HCT116 (cell line): ENCODE results near the gene SLC41A1. TPM values are rescaled to one million over a fixed set of nuclear protein-coding genes. Genes with fewer than 3 reads are reported as not detected.

Experiments used
- ATAC-seq: fragments of 200-7000 bp; cut with Tn5 transposase; 2 replicates; pipeline ENCODE4 v1.9.1; 2020; ENCODE audit warnings: mild to moderate bottlenecking, moderate library complexity
- BruUV-seq: library from RNA; stranded (reverse); fragments of 400-500 nt; replicated peaks from 2 replicates; lab custom pipeline; 2021; lab: Mats Ljungman, UMichigan
- CTCF ChIA-PET: fragments of 300-600 bp; sonication (Branson Sonifier 250); formaldehyde crosslinking; loops from one replicate; lab custom pipeline; 2021; ENCODE audit warnings: antibody characterized with exemption; lab: Charles Lee
- POLR2A ChIA-PET: fragments of 300-600, 350-600 bp; sonication (Branson Sonifier 250); formaldehyde crosslinking; loops from one replicate; lab custom pipeline; 2021; ENCODE audit warnings: antibody characterized with exemption; lab: Charles Lee
- RAD21 ChIA-PET, 2 experiments: fragments of 300-600 bp; sonication (Branson Sonifier 250); formaldehyde crosslinking; loops; one replicate each; lab custom pipeline; 2023; ENCODE audit warnings: low total read pairs in 2 of 2; ENCODE audit not compliant: uncharacterized antibody in 2 of 2, unreplicated experiment in 2 of 2, low non-redundant PET in 1 of 2; lab: Charles Lee
- DNase-seq: peaks from one replicate; pipeline ENCODE4 v3.0.0-alpha.2; 2010; ENCODE audit warnings: low read depth, low spot score
- H2AFZ ChIP-seq: fragments of 200-600 bp; shearing (Covaris generic), sonication (generic); 2 replicates; pipeline ENCODE4 v1.6.1; 2017; ENCODE audit warnings: low read depth, mixed run types, mixed read lengths, antibody characterized with exemption, low read length; ENCODE audit not compliant: poor library complexity, severe bottlenecking
- H3K27ac ChIP-seq: 2 replicates; pipeline ENCODE4 v1.5.1; 2012; ENCODE audit warnings: low read depth, low read length
- H3K27me3 ChIP-seq: fragments of 200-600 bp; sonication (generic); 2 replicates; pipeline ENCODE4 v1.6.1; 2016; ENCODE audit warnings: mixed run types, low read length, mixed read lengths; ENCODE audit not compliant: insufficient read depth
- H3K36me3 ChIP-seq, 2 experiments: fragments of 200-500 bp in 1 of 2; fragments of 200-600 bp in 1 of 2; sonication (Bioruptor generic) in 1 of 2; sonication (generic) in 1 of 2; 2 replicates each; pipeline versions ENCODE4 v1.5.1 to v1.6.1; 2014 to 2016; ENCODE audit warnings: low read length in 2 of 2, inconsistent platforms in 1 of 2, mixed read lengths in 1 of 2, mixed run types in 1 of 2; ENCODE audit not compliant: insufficient read depth in 2 of 2, control insufficient read depth in 1 of 2
- H3K4me1 ChIP-seq, 2 experiments: fragments of 200-600 bp in 1 of 2; sonication (generic) in 1 of 2; 2 replicates each; pipeline versions ENCODE4 v1.5.1 to v1.6.1; 2012 to 2017; ENCODE audit warnings: low read length in 2 of 2, inconsistent platforms in 1 of 2, mild to moderate bottlenecking in 1 of 2, mixed read lengths in 1 of 2, mixed run types in 1 of 2, moderate library complexity in 1 of 2; ENCODE audit not compliant: insufficient read depth in 2 of 2, control insufficient read depth in 1 of 2
- H3K4me2 ChIP-seq: fragments of 200-600 bp; sonication (generic); 2 replicates; pipeline ENCODE4 v1.6.1; 2017; ENCODE audit warnings: mixed run types, low read length, mixed read lengths
- H3K4me3 ChIP-seq, 2 experiments: fragments of 200-600 bp in 1 of 2; sonication (generic) in 1 of 2; replicated peaks in 1 of 2; 2 replicates each; pipeline ENCODE4 v1.5.1; 2011 to 2016; ENCODE audit warnings: low read length in 2 of 2, control low read depth in 1 of 2, low read depth in 1 of 2, mild to moderate bottlenecking in 1 of 2, mixed read lengths in 1 of 2, mixed run types in 1 of 2
- H3K79me2 ChIP-seq: fragments of 200-600 bp; sonication (generic); 2 replicates; pipeline ENCODE4 v1.6.1; 2017; ENCODE audit warnings: mild to moderate bottlenecking, mixed run types, low read length, moderate library complexity, mixed read lengths; ENCODE audit not compliant: insufficient read depth
- H3K9ac ChIP-seq: fragments of 200-600 bp; sonication (generic); 2 replicates; pipeline ENCODE4 v1.6.1; 2016; ENCODE audit warnings: low read length, mixed read lengths
- H3K9me2 ChIP-seq: fragments of 200-600 bp; sonication (generic), shearing (Covaris generic); 2 replicates; pipeline ENCODE4 v1.6.1; 2017; ENCODE audit warnings: mixed run types, mild to moderate bottlenecking, moderate library complexity; ENCODE audit not compliant: insufficient read depth
- H3K9me3 ChIP-seq, 2 experiments: fragments of 200-500 bp in 1 of 2; fragments of 200-600 bp in 1 of 2; sonication (Bioruptor generic) in 1 of 2; sonication (generic) in 1 of 2; 2 replicates each; pipeline ENCODE4 v1.6.1; 2014 to 2017; ENCODE audit warnings: low read length in 2 of 2, mixed read lengths in 2 of 2, inconsistent platforms in 1 of 2, low read depth in 1 of 2, mild to moderate bottlenecking in 1 of 2, mixed run types in 1 of 2, moderate library complexity in 1 of 2; ENCODE audit not compliant: control insufficient read depth in 1 of 2, insufficient read depth in 1 of 2
- H4K20me1 ChIP-seq: fragments of 200-600 bp; sonication (generic), shearing (Covaris generic); 2 replicates; pipeline ENCODE4 v1.6.1; 2017; ENCODE audit warnings: mixed run types, mild to moderate bottlenecking, moderate library complexity; ENCODE audit not compliant: insufficient read depth
- CBX3 ChIP-seq: IDR thresholded peaks from 2 replicates; pipeline ENCODE4 v1.6.1; 2012; ENCODE audit warnings: low read depth
- CEBPB ChIP-seq: IDR thresholded peaks from 2 replicates; pipeline ENCODE4 v1.6.1; 2012; ENCODE audit warnings: low read depth
- CTCF ChIP-seq, 3 experiments: fragments of 200-600 bp in 1 of 3; sonication (generic) in 1 of 3; IDR thresholded peaks in 2 of 3; conservative IDR thresholded peaks in 1 of 3; 2 replicates each; pipeline ENCODE4 v1.5.1; 2012 to 2017; ENCODE audit warnings: low read depth in 2 of 3, low read length in 2 of 3, antibody characterized with exemption in 1 of 3, borderline replicate concordance in 1 of 3, control low read depth in 1 of 3, mild to moderate bottlenecking in 1 of 3, mixed read lengths in 1 of 3, mixed run types in 1 of 3, moderate library complexity in 1 of 3; ENCODE audit not compliant: insufficient read depth in 1 of 3
- EGR1 ChIP-seq: IDR thresholded peaks from 2 replicates; pipeline ENCODE4 v1.6.1; 2012; ENCODE audit warnings: low read depth
- EZH2 ChIP-seq: fragments of 200-600 bp; sonication (generic); IDR thresholded peaks from 2 replicates; pipeline ENCODE4 v1.6.1; 2017; ENCODE audit warnings: antibody characterized with exemption, mixed run types
- FOSL1 ChIP-seq: IDR thresholded peaks from 2 replicates; pipeline ENCODE4 v1.6.1; 2012; ENCODE audit warnings: low read depth
- MAX ChIP-seq: IDR thresholded peaks from 2 replicates; pipeline ENCODE4 v1.6.1; 2012
- SP1 ChIP-seq: IDR thresholded peaks from 2 replicates; pipeline ENCODE4 v1.6.1; 2012; ENCODE audit warnings: low read depth
- TCF7L2 ChIP-seq: IDR thresholded peaks from 2 replicates; pipeline ENCODE4 v1.7.0; 2011; ENCODE audit warnings: borderline replicate concordance, inconsistent platforms; ENCODE audit not compliant: insufficient read depth, insufficient read length; ENCODE audit errors: extremely low read depth
- YY1 ChIP-seq: IDR thresholded peaks from 2 replicates; pipeline ENCODE4 v1.6.1; 2011; ENCODE audit warnings: low read length, low read depth, moderate library complexity, mild to moderate bottlenecking; ENCODE audit not compliant: insufficient replicate concordance; ENCODE audit errors: extremely low read depth
- ZNF274 ChIP-seq: fragments of 200-500 bp; sonication (Bioruptor generic); IDR thresholded peaks from 2 replicates; pipeline ENCODE4 v1.6.1; 2014; ENCODE audit warnings: mild to moderate bottlenecking, low read depth, low read length, inconsistent platforms
- intact Hi-C: fragments of 100-400 bp; cut with micrococcal nuclease; formaldehyde crosslinking; loops from 2 replicates; pipeline ENCODE4 v1.10.0; 2022
- total RNA-seq: library from RNA; stranded (reverse); gene quantifications from one replicate; pipeline ENCODE4 v1.2.1, GENCODE V29; 2021; ENCODE audit not compliant: unreplicated experiment

Gene SLC41A1
- total RNA-seq, 1 experiment from 2014 or later = 35.9 TPM

GRCh38 chr1:205852969-205853368 lies 40.0 kb upstream of the SLC41A1 start (continued):
- no peak for TF ChIP-seq EZH2
- no peak for TF ChIP-seq SP1
- no peak for TF ChIP-seq EGR1
- TF ChIP-seq CBX3 = no peak
- no peak for TF ChIP-seq ZNF274
- TF ChIP-seq YY1 = no peak
- TF ChIP-seq MAX = no peak

GRCh38 chr1:205851993-205852392 lies 39.0 kb upstream of the SLC41A1 start:
- TF ChIP-seq FOSL1 (no peak), EZH2 (no peak), CEBPB (no peak), CBX3 (no peak), MAX (no peak), ZNF274 (no peak), CTCF (IDR thresholded peaks at IDR 0.05 in 2 of 3, conservative IDR thresholded peaks at IDR 0.05 in 1 of 3; ENCODE audit: borderline replicate concordance in 1 of 3, insufficient read depth in 1 of 3, low read depth in 2 of 3, low read length in 2 of 3) (no peak), TCF7L2 (no peak)
- intact Hi-C loops = no loop called here
- Histone ChIP-seq H3K4me2 (no peak overlapping the region), H3K79me2 (no peaks in the 10 kb centered on the region), H3K36me3 (no peaks in the 10 kb centered on the region), H3K4me3 (no peak overlapping the region), H3K9ac (no peak overlapping the region), H3K27ac (no peak overlapping the region), H3K9me2 (no peaks in the 10 kb centered on the region), H3K27me3 (no peaks in the 10 kb centered on the region), H3K9me3 (no peaks in the 10 kb centered on the region), H2AFZ (no peak overlapping the region), H3K4me1 (no peaks in the 10 kb centered on the region), H4K20me1 (no peaks in the 10 kb centered on the region)
- ChIA-PET POLR2A (no interaction called here), CTCF (no interaction called here), RAD21 (no interaction called here)
- DNase-seq (no peak), ATAC-seq (no peak)
- BruUV-seq = no TSS peak
